ENCODE results near the gene LUC7L3.

DNA sequence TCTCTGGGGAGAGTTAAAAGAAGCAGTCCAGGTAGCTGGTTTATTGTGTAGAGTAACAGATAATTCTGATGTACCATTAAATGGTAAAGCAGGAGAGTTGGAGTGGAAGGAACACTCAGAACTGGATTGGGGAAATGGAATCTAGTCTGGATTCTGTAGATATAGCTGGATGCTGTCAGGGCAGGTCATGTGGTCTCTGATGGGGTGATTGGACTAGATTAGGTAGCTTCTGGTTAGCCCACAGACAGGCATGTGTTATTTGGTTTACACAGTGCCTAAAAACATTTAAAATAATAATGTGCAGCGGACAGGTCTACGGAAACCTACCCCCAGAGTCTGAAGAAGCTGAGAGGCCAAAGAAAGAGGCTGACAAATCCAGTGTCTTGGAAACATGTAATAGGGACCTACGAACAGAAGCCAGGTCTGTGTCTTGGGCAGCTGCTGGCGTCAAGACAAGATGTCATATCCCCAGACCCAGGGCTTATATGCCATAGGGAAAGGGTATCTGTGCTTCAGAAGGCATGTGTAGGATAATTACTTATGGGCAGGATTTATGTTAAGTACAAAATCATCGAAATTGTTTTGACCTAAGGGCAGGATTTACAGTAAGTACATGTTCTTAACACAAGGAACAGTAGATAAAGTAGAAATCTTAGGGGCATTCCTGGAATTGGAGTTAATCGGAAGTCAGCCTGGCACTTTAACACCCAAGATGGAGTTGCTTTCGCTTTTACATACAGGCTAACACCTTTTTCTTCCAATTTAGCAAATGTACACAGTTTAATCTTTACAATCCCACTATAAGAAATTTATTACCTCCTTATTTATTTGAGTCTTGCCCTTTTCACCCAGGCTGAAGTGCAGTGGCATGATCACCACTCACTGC lies 12.4 kb downstream of the LUC7L3 start:
- TF ChIP-seq, protein P1, sequence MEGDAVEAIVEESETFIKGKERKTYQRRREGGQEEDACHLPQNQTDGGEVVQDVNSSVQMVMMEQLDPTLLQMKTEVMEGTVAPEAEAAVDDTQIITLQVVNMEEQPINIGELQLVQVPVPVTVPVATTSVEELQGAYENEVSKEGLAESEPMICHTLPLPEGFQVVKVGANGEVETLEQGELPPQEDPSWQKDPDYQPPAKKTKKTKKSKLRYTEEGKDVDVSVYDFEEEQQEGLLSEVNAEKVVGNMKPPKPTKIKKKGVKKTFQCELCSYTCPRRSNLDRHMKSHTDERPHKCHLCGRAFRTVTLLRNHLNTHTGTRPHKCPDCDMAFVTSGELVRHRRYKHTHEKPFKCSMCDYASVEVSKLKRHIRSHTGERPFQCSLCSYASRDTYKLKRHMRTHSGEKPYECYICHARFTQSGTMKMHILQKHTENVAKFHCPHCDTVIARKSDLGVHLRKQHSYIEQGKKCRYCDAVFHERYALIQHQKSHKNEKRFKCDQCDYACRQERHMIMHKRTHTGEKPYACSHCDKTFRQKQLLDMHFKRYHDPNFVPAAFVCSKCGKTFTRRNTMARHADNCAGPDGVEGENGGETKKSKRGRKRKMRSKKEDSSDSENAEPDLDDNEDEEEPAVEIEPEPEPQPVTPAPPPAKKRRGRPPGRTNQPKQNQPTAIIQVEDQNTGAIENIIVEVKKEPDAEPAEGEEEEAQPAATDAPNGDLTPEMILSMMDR (IDR thresholded peaks at IDR 0.05; ENCODE audit: insufficient read depth, low read length, poor library complexity, severe bottlenecking): no peak
- TF ChIP-seq EZH2phosphoT487 (conservative IDR thresholded peaks at IDR 0.05; ENCODE audit: low read length): no peak

Measured in SU-DHL-6 (cell line).